C4-2B (cell line): Measurements from ENCODE around the gene ICOS.

ENCODE experiments used
- CTCF ChIP-seq: fragments of 450-650 bp; conservative IDR thresholded peaks from 2 replicates; pipeline ENCODE4 v1.5.1; 2017; ENCODE audit warnings: mild to moderate bottlenecking
- ZFX ChIP-seq: fragments of 450-650 bp; IDR thresholded peaks from 2 replicates; pipeline ENCODE4 v1.6.1; 2017

GRCh38 chr2:203959672-203960071, 23.1 kb downstream of the ICOS start:
- TF ChIP-seq CTCF (no peak), ZFX (no peak)
